Activated CD4-positive, alpha-beta memory T cell treated with anti-CD3 and anti-CD28 coated beads, Interleukin-2, amount 10 ng/mL, durations not matched to agents 7 days and 5 days (primary cell): Measurements from ENCODE around the gene BORCS6. TPM values are rescaled to one million over a fixed set of nuclear protein-coding genes. Genes with fewer than 3 reads are reported as not detected.
"Not testable (repeated sequence)": the region's sequence is repeated elsewhere in the genome, so short reads cannot be mapped to it uniquely, and the experiment has no call there.

ENCODE experiments used
- CTCF ChIA-PET: fragments of 350-600 bp; sonication (Branson Sonifier 250); formaldehyde crosslinking; loops from one replicate; lab custom pipeline; 2021; ENCODE audit warnings: antibody characterized with exemption, inconsistent platforms; lab: Charles Lee
- POLR2A ChIA-PET: fragments of 350-600 bp; sonication (Branson Sonifier 250); formaldehyde crosslinking; loops from one replicate; lab custom pipeline; 2021; ENCODE audit warnings: antibody characterized with exemption; lab: Charles Lee
- DNase-seq: peaks from one replicate; pipeline ENCODE4 v3.0.0-alpha.2; 2020
- H3K27ac Mint-ChIP-seq: one replicate; pipeline ENCODE4 v1.8.0; 2021; ENCODE audit warnings: mild to moderate bottlenecking, mixed read lengths
- H3K27me3 Mint-ChIP-seq: one replicate; pipeline ENCODE4 v1.8.0; 2021; ENCODE audit warnings: mixed read lengths
- H3K36me3 Mint-ChIP-seq: one replicate; pipeline ENCODE4 v1.8.0; 2021; ENCODE audit warnings: low read depth, mixed read lengths
- H3K4me1 Mint-ChIP-seq: one replicate; pipeline ENCODE4 v1.8.0; 2021; ENCODE audit warnings: mixed read lengths
- H3K4me3 Mint-ChIP-seq: one replicate; pipeline ENCODE4 v1.8.0; 2021; ENCODE audit warnings: mild to moderate bottlenecking, mixed read lengths
- H3K9me3 Mint-ChIP-seq: one replicate; pipeline ENCODE4 v1.8.0; 2021; ENCODE audit warnings: mixed read lengths
- total RNA-seq, 2 experiments: library from RNA; stranded (reverse); gene quantifications; one replicate each; pipeline ENCODE4 v1.2.3, GENCODE V29; 2021

The BORCS6 gene
- total RNA-seq, 2 experiments from 2014 or later, result 16.3 to 17.0 TPM

DNA sequence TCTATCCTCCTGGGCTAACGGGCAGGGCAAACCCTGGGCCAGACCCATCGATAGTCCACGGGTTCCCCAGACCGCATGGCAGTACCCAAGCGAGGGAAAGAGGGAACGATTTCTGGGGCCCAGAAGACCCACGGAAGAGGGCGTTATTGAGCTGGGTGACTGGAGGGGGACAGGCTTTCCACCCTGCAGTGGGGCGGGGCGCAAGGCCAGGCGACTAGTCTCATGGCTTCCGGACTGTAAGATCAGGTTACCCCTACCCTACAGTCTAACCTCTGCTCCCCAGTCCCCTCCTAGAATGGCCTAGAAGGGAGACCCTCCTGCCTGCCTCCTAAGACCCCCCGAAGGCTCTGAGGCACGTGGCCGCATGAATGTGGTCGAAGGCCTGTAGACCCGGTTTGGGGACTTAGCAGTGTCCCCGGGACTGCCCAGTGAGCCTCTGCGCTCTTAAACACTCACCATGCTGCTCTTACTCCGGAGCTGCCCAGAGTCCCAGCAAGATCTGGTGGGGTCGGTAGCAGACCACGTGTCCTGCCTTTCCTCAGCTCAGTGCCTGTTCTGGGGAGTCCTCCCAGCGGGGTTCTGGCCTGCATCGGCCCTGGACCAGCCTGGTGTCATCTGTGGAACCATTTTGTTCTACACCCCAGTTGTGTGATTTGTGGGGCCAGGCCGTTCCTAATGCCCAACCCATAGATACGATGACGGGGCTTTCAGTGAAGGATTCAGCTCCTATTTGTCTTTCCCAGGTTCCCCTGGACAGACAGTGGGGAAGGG, 33.6 kb upstream of the BORCS6 start:
- Mint-ChIP-seq H3K27me3 (peaks cover 2% of the 10 kb centered on the region), H3K36me3 (peaks cover 48% of the 10 kb centered on the region), H3K27ac (peak overlapping the region; percentile 99), H3K4me1 (peaks cover 64% of the 10 kb centered on the region), H3K9me3 (no peaks in the 10 kb centered on the region), H3K4me3 (peak overlapping the region; percentile 95)
- ChIA-PET CTCF (interaction anchor here (0.6 to 4.1 kb wide), 11 partner anchors 15 to 157 kb away, joined by 3 to 52 read pairs (median 8); partner anchors contain the start of genes ALOXE3, BORCS6, CTC1 and KRABD2), POLR2A (interaction anchor here (0.6 to 25.1 kb wide), 24 partner anchors 10 to 159 kb away, joined by 3 to 612 read pairs (median 7); partner anchors contain the start of genes AURKB, BORCS6, CTC1 and KRABD2)
- DNase-seq, result peak; percentile 70

DNA sequence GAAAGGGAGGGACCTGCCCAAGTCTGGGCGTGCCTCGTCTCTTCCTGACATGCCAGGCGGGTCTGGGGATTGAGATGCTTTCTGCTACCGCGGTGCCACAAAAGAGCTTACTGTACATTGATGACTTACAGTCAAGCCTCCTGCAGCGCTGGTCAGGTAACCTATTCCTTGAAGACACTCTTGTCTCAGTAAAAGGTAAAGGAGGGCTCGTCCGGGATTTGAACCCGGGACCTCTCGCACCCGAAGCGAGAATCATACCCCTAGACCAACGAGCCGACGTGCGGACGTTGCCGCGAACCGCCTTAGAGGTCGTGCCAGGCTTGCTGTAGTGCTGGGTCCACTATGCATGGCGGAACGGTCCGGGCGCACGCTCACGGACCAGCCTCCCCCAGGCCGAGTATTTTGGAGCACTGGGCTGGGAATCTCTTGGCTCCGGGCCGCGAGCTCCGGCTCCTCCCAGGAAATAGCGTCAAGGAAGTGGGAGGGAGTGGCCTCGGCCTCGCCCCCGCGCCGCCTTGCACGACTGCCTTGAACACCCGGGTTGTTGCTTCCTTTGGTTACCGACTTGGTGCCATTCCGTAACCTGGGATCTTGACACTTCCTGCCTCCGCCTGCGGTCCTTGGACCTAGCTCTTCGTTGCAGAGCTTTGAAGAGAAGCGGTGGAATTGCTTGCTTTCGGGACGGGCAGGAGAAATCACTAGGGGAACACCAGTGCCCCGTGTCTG, 32.8 kb upstream of the BORCS6 start:
- CTCF ChIA-PET, result interaction anchor here (0.7 to 4.1 kb wide), 15 partner anchors 12 to 161 kb away, joined by 3 to 52 read pairs (median 8); partner anchors contain the start of genes ALOXE3, AURKB, BORCS6 and CTC1
- Mint-ChIP-seq H3K36me3 (peaks cover 45% of the 10 kb centered on the region), H3K27ac (peak overlapping the region; percentile 99), H3K9me3 (no peaks in the 10 kb centered on the region), H3K4me1 (peaks cover 69% of the 10 kb centered on the region), H3K27me3 (peaks cover 2% of the 10 kb centered on the region), H3K4me3 (peak overlapping the region; percentile 95)
- peak; percentile 90 for DNase-seq
- POLR2A ChIA-PET, result interaction anchor here (0.6 to 25.1 kb wide), 26 partner anchors 10 to 154 kb away, joined by 3 to 612 read pairs (median 8); partner anchors contain the start of genes AURKB, BORCS6, CTC1 and KRABD2

DNA sequence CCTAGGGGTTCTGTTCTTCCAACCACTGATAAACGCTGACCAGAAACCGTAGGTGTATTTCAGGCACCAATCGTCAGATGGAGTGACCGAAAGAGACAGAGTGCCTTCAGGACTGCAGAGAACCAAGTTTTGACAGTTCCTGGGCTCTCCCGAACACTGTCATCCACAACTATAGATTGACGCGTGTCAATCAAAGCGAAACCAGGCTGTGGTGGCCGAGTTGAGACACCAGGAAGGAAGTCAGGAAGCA, 32.3 kb upstream of the BORCS6 start:
- Mint-ChIP-seq H3K36me3 (peaks cover 40% of the 10 kb centered on the region), H3K27ac (peak overlapping the region; percentile 99), H3K4me1 (peaks cover 65% of the 10 kb centered on the region), H3K27me3 (peaks cover 2% of the 10 kb centered on the region), H3K9me3 (no peaks in the 10 kb centered on the region), H3K4me3 (peak overlapping the region; percentile 95)
- POLR2A ChIA-PET, result interaction anchor here (0.6 to 25.1 kb wide), 24 partner anchors 11 to 154 kb away, joined by 3 to 612 read pairs (median 8); partner anchors contain the start of genes AURKB, BORCS6, CTC1 and KRABD2
- CTCF ChIA-PET, result interaction anchor here (0.7 to 4.1 kb wide), 16 partner anchors 10 to 161 kb away, joined by 3 to 52 read pairs (median 7); partner anchors contain the start of genes ALOXE3, AURKB, BORCS6 and CTC1
- no peak for DNase-seq

DNA sequence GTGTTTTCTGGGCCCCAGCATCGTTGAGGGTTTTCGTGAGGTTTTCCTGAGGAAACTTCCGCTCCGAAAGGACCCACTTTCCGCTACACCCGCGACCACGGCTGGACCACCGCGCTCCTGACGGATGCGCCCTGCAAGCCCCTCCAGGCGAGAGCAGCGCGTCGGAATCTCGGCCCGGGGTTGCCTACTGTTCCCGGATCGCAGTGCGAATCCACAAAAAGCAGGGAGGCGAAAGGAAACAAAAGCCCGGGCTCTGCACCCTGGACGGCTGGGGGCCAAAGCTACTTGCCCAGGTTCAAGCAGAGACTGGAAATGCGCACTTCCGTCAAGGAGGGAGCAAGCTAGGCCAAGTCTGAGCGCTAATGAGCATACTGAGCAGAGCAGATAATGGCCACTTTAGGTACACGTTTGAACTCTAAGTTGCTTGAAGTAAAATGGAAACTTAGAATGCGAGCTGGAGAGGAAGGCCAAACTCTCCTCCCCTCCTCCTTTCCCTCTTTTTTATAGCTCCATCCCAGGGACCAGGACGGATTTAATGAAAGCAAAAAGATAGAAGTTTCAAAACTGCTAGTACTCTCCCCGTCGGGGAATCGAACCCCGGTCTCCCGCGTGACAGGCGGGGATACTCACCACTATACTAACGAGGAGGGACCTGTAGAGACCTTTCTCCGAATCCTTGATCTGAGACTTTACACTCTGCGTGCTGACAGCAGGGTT, 31.8 kb upstream of the BORCS6 start:
- Mint-ChIP-seq H3K36me3 (peaks cover 35% of the 10 kb centered on the region), H3K27ac (peak overlapping the region; percentile 99), H3K27me3 (peaks cover 2% of the 10 kb centered on the region), H3K4me1 (peaks cover 60% of the 10 kb centered on the region), H3K4me3 (peak overlapping the region; percentile 95), H3K9me3 (no peaks in the 10 kb centered on the region)
- POLR2A ChIA-PET, result interaction anchor here (0.9 to 25.1 kb wide), 26 partner anchors 11 to 161 kb away, joined by 3 to 612 read pairs (median 7); partner anchors contain the start of genes AURKB, BORCS6, CTC1 and HES7
- CTCF ChIA-PET, result interaction anchor here (0.7 to 4.1 kb wide), 21 partner anchors 10 to 341 kb away, joined by 3 to 52 read pairs (median 6); partner anchors contain the start of genes ALOXE3, AURKB, BORCS6 and CTC1
- peak; percentile 89 for DNase-seq

DNA sequence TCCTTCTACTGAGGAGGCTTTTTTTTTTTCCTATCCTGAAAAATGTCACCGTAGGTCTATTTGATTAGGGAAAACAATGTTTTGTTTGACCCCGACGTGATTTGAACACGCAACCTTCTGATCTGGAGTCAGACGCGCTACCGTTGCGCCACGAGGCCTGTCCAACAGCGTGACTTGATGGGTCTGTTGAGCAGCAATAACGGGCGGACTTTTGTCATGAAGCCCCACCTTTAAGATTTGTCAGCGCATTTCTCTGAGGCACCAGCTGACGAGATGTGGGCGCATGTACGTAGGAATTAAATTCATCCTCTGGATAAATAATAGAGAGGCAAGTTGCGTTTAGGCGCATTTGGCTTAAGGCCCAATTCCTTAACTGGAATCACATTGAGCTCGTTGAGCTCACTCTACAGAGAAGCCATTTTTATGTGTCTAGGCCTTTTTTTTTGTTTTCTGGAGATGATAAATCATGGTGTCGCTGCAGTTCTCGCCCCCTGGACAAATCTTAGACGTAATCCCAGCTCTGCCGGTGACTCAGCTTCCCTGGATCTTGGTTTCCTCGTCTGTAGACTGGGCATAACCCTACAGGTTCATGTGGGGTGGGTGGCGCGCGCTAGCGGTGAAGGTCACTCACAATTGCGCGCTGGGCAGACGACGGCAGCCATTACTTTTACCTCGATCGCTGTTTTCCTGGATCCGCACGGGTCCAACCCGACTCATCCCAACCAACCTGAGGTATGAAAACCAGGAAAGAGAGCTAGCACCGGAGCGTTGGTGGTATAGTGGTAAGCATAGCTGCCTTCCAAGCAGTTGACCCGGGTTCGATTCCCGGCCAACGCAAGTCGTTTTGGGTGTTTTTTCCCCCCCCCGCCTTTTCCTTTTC, 31.0 kb upstream of the BORCS6 start:
- peak overlapping the region; percentile 95 for H3K4me3 Mint-ChIP-seq
- H3K9me3 Mint-ChIP-seq, result no peaks in the 10 kb centered on the region
- H3K27me3 Mint-ChIP-seq, result peaks cover 2% of the 10 kb centered on the region
- H3K4me1 Mint-ChIP-seq, result peaks cover 52% of the 10 kb centered on the region
- CTCF ChIA-PET, result interaction anchor here (0.7 to 4.1 kb wide), 20 partner anchors 9 to 340 kb away, joined by 3 to 52 read pairs (median 6); partner anchors contain the start of genes ALOXE3, AURKB, BORCS6 and CTC1
- H3K27ac Mint-ChIP-seq, result peak overlapping the region; percentile 99
- POLR2A ChIA-PET, result interaction anchor here (0.6 to 25.1 kb wide), 25 partner anchors 10 to 535 kb away, joined by 3 to 612 read pairs (median 7); partner anchors contain the start of genes AURKB, BORCS6, CTC1 and HES7
- peaks cover 27% of the 10 kb centered on the region for H3K36me3 Mint-ChIP-seq
- peak; percentile 88 for DNase-seq

DNA sequence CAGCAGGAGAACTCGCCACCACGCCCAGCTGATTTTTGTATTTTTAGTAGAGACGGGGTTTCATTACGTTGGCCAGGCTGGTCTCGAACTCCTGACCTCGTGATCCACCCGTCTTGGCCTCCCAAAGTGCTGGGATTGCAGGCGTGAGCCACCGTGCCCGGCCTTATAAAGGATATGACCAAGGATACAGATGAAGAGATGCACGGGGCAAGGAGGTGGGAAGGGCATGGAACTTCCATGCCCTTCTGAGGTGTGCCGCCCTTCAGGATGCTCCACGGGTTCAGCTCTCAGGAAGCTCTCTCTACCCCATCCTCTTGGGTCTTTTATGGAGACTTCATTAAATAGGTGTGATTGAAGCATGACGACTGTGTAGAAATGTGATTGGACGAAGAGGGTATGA, 24.0 kb upstream of the BORCS6 start:
- not testable (repeated sequence) for H3K27me3 Mint-ChIP-seq, H3K4me3 Mint-ChIP-seq, H3K9me3 Mint-ChIP-seq, H3K27ac Mint-ChIP-seq, DNase-seq
- CTCF ChIA-PET, result interaction anchor here (0.7 to 1.1 kb wide), 2 partner anchors 8 to 22 kb away, joined by 3 to 6 read pairs; no protein-coding TSS in a partner anchor
- Mint-ChIP-seq H3K36me3 (peaks cover 15% of the 10 kb centered on the region), H3K4me1 (peaks cover 20% of the 10 kb centered on the region)
- POLR2A ChIA-PET, result interaction anchor here (5.7 to 25.1 kb wide), 3 partner anchors 10 to 41 kb away, joined by 66 to 612 read pairs (median 237); partner anchors contain the start of gene BORCS6

DNA sequence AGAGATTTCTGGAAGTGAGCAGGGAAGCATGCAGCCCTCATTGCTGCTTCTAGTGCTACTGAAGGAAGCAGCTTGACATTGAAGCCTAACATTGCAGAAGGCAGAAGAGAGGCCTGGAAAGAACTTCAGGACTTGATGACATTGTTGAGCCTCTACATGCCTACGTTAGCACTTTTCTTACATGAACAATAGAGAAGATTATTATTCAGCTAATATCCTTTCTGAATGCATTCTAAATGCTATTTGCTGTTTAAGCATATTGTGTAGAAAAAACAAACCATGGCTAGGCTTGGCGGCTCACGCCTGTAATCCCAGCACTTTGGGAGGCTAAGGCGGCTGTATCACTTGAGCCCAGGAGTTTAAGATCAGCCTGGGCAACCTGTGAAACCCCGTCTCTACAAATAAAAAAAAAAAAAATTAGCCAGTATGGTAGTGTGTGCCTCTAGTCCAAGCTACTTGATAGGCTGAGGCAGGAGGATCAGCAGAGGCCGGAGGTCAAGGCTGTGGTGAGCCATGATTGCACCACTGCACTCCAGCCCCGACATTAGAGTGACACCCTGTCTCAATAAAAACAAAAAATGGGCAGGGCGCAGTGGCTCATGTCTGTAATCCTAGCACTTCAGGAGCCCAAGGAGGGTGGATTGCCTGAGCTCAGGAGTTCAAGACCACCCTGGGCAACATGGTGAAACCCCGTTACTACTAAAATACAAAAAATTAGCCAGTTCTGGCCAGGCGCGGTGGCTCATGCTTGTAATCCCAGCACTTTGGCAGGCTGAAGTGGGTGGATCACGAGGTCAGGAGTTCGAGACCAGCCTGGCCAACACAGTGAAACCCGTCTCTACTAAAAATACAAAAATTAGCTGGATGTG, 22.6 kb upstream of the BORCS6 start:
- no peak for DNase-seq
- H3K36me3 Mint-ChIP-seq, result peaks cover 20% of the 10 kb centered on the region
- no peak overlapping the region for H3K27ac Mint-ChIP-seq
- no peaks in the 10 kb centered on the region for H3K9me3 Mint-ChIP-seq
- H3K27me3 Mint-ChIP-seq, result no peaks in the 10 kb centered on the region
- peaks cover 26% of the 10 kb centered on the region for H3K4me1 Mint-ChIP-seq
- CTCF ChIA-PET, result interaction anchor here (0.7 to 1.1 kb wide), 4 partner anchors 9 to 1379 kb away, joined by 3 to 4 read pairs (median 3); no protein-coding TSS in a partner anchor
- no peak overlapping the region for H3K4me3 Mint-ChIP-seq
- POLR2A ChIA-PET, result interaction anchor here (5.7 to 25.1 kb wide), 3 partner anchors 11 to 39 kb away, joined by 66 to 612 read pairs (median 237); partner anchors contain the start of gene BORCS6

DNA sequence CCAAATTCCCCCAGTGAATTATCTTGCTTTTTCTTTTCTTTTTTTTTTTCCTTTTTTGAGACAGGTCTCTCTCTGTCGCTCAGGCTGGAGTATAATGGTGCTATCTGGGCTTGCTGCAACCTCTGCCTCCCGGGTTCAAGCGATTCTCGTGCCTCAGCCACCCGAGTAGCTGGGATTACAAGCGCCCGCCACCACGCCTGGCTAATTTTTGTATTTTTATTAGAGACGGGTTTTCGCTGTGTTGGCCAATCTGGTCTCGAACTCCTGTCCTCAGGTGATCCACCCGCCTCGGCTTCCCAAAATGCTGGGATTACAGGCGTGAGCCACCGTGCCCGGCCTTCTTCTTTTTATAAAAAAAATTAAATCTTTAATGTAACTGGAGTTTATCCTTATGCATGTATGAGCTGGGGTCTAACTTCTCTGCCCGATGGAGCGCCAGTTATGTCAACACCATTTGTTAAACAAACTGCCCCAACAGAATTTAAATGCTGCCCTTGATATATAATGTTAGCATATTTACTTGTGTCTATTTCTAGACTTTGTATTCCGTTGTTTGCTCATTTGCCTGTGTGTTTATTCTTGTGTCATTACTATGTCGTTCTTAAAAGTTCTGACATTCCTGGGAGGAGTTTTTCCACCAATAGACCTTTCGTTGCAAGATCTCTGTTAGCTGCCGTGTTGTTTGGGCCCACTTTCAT, 20.9 kb upstream of the BORCS6 start:
- Mint-ChIP-seq H3K4me1 (peaks cover 39% of the 10 kb centered on the region), H3K9me3 (no peaks in the 10 kb centered on the region), H3K4me3 (peak overlapping the region; percentile 87), H3K36me3 (peaks cover 35% of the 10 kb centered on the region), H3K27ac (peak overlapping the region; percentile 86), H3K27me3 (no peaks in the 10 kb centered on the region)
- ChIA-PET POLR2A (interaction anchor here (0.7 to 25.1 kb wide), 20 partner anchors 13 to 224 kb away, joined by 3 to 612 read pairs (median 8); partner anchors contain the start of genes BORCS6, CTC1, NDEL1 and PFAS), CTCF (interaction anchor here (0.6 to 1.7 kb wide), 11 partner anchors 8 to 90 kb away, joined by 3 to 14 read pairs (median 4); partner anchors contain the start of genes BORCS6 and SLC25A35)
- DNase-seq, result no peak

DNA sequence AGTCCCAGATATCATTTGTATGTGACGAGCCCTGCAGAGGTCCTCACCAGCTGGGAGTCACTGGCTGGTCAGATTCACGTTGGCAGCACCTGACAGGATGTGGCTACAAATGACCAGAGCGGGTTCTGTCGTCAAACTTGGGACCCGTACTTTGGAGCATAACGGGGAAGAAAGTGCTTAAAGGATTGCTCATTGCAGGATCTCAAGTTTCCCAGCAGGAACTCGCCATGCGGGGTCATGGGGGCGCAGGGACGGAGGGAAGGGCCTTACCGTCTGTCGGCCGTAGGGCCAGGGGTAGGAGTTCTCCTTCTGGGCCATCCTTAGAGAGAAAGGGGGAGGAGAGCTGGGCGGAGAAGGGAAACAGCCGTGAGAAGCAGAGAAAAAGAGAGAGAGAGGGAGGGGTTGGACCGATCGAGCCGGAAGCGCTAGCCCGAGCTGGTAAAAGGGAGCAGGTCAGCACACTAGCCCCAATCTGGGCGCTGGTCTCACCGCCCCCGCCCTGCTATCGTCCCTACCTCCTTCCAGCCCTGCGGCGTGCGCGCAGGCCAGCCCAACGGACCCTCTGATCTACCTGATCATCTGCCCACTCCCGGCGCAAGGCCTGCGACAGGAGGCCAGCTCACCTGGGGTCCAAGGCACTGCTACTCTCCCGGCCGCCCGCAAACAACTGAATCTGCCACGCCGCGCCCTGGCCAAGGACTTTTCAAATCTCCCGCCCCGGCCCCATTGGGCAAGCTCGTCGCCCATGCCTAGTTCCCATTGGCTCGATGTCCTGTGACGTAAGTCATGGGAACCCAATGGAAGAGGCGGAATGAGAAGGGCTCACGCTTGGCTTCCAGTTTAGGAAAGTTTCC, 20.2 kb upstream of the BORCS6 start, which contains the start of gene AURKB:
Gene AURKB (minus strand): TSS at position 669 of the 854 bp plus-strand sequence. CDS start 351 bp downstream, at position 318.
- H3K4me3 Mint-ChIP-seq, result peak within 1 kb of the TSS; percentile 87
- no peaks in the 10 kb centered on the region for H3K9me3 Mint-ChIP-seq
- peaks cover 40% of the 10 kb centered on the region for H3K36me3 Mint-ChIP-seq
- H3K27me3 Mint-ChIP-seq, result no peaks in the 10 kb centered on the region
- ChIA-PET CTCF (interaction anchor here (0.6 to 1.7 kb wide), 11 partner anchors 9 to 91 kb away, joined by 3 to 14 read pairs (median 4); partner anchors contain the start of genes BORCS6 and SLC25A35), POLR2A (interaction anchor here (0.7 to 25.1 kb wide), 20 partner anchors 14 to 225 kb away, joined by 3 to 612 read pairs (median 8); partner anchors contain the start of genes BORCS6, CTC1, NDEL1 and PFAS)
- DNase-seq, result peak; percentile 94
- H3K27ac Mint-ChIP-seq, result peak within 1 kb of the TSS; percentile 86
- H3K4me1 Mint-ChIP-seq, result peaks cover 39% of the 10 kb centered on the region
